Stimulated activated CD8-positive, alpha-beta memory T cell treated with anti-CD3 and anti-CD28 coated beads, Interleukin-15, amount 100 ng/mL, for 24 hours (primary cell): Measurements from ENCODE around the gene MAP4K3.
"Not testable (repeated sequence)": the region's sequence is repeated elsewhere in the genome, so short reads cannot be mapped to it uniquely, and the experiment has no call there.

Experiments
- DNase-seq: peaks from one replicate; pipeline ENCODE4 v3.0.0-alpha.2; 2020; ENCODE audit warnings: low read depth

The MAP4K3 gene

GRCh38 chr2:39408351-39409136 is 28.5 kb downstream of the MAP4K3 start:
- no peak for DNase-seq

- DNase-seq, result no peak
These were observed 29.4 kb downstream of the MAP4K3 start for GRCh38 chr2:39407516-39408296.

GRCh38 chr2:39405364-39405763 is 31.7 kb downstream of the MAP4K3 start:
- no peak for DNase-seq

- DNase-seq, result no peak
These were observed 33.8 kb downstream of the MAP4K3 start for GRCh38 chr2:39403311-39403710.

- no peak for DNase-seq
These were observed 35.8 kb downstream of the MAP4K3 start for GRCh38 chr2:39401319-39401718.

GRCh38 chr2:39399570-39399969 is 37.5 kb downstream of the MAP4K3 start:
- DNase-seq, result no peak

- DNase-seq, result no peak
These were observed 41.8 kb downstream of the MAP4K3 start for GRCh38 chr2:39395313-39395712.

GRCh38 chr2:39394516-39394961 is 42.5 kb downstream of the MAP4K3 start:
- no peak for DNase-seq

GRCh38 chr2:39392672-39393071 is 44.4 kb downstream of the MAP4K3 start:
- no peak for DNase-seq

- DNase-seq, result no peak
These were observed 46.9 kb downstream of the MAP4K3 start for GRCh38 chr2:39390216-39390615.

- no peak for DNase-seq
These were observed 51.0 kb downstream of the MAP4K3 start for GRCh38 chr2:39386064-39386463.

GRCh38 chr2:39385172-39385571 is 51.9 kb downstream of the MAP4K3 start:
- DNase-seq, result no peak

GRCh38 chr2:39384071-39384470 is 53.0 kb downstream of the MAP4K3 start:
- not testable (repeated sequence) for DNase-seq

GRCh38 chr2:39383146-39383545 is 53.9 kb downstream of the MAP4K3 start:
- DNase-seq, result no peak

GRCh38 chr2:39381653-39382052 is 55.4 kb downstream of the MAP4K3 start:
- DNase-seq, result no peak

GRCh38 chr2:39380525-39381150 is 56.4 kb downstream of the MAP4K3 start:
- DNase-seq, result no peak

- DNase-seq, result no peak
These were observed 57.2 kb downstream of the MAP4K3 start for GRCh38 chr2:39379643-39380524.

GRCh38 chr2:39378968-39379367 is 58.1 kb downstream of the MAP4K3 start:
- DNase-seq, result no peak

- no peak for DNase-seq
These were observed 59.7 kb downstream of the MAP4K3 start for GRCh38 chr2:39377226-39377939.

GRCh38 chr2:39375917-39376316 is 61.2 kb downstream of the MAP4K3 start:
- DNase-seq, result no peak

GRCh38 chr2:39373181-39373802 is 63.8 kb downstream of the MAP4K3 start:
- DNase-seq, result no peak
